NCI-H1417 treated with DMSO at 0.1 percent for 48 hours (cell line): ENCODE results near the gene DGKE.

Source experiments
- DNase-seq: peaks from one replicate; lab custom pipeline; 2025; lab: John Stamatoyannopoulos, UW

The DGKE gene

DNA sequence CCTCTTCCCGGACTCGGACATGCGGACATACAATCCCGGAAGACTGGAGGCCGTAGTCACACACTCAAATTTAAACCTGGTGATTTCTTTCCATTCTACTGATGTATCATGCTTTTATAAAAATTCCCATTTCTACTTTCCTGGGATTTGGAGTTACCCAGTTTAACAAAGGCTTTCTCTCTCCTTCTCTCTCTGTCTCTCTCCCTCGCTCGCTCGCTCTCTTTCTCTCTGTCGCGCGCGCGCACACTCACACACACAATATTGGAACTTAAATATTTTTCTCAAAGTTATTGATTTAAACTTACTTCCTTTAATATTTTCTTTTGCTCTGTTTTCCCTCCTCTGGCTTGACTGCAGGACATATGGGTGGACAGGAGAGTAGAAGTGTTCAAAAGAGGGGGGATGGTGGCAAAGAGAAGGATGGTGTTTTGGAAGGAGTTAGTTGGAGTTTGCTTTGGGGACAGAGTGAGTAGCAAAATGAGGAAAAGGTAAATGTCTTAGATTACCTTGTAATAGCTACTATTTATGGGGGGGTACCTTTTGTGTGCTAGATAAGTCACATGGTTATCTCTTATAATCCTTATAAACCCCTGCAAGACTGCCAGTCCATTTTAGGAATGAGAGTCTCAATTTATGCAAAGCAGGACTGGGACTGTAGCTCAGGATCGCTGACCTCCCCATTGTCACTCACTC is 80.8 kb downstream of the DGKE start:
- no peak for DNase-seq

- no peak for DNase-seq
Measured at GRCh38 chr17:56917559-56918296, 83.8 kb downstream of the DGKE start.

- DNase-seq = no peak
Measured at GRCh38 chr17:56918916-56919315, 85.0 kb downstream of the DGKE start.
